IPS-15b (cell line): ENCODE measurements around the gene NR2F6.
A peak's percentile ranks its signal among the peaks of the same experiment; 100 is the strongest.

Experiments used
- H3K27me3 ChIP-seq: one replicate; pipeline ENCODE4 v1.6.1; 2013; ENCODE audit warnings: low read length; ENCODE audit not compliant: control insufficient read depth, insufficient read depth
- H3K36me3 ChIP-seq: one replicate; pipeline ENCODE4 v1.6.1; 2013; ENCODE audit warnings: low read length; ENCODE audit not compliant: control insufficient read depth, insufficient read depth
- H3K4me1 ChIP-seq: one replicate; pipeline ENCODE4 v1.6.1; 2013; ENCODE audit warnings: mild to moderate bottlenecking, low read length; ENCODE audit not compliant: control insufficient read depth, insufficient read depth
- H3K4me3 ChIP-seq: one replicate; pipeline ENCODE4 v1.5.1; 2013; ENCODE audit warnings: low read depth, low read length
- H3K9ac ChIP-seq: one replicate; pipeline ENCODE4 v1.6.1; 2013; ENCODE audit warnings: low read depth, mild to moderate bottlenecking, low read length
- H3K9me3 ChIP-seq: one replicate; pipeline ENCODE4 v1.6.1; 2013; ENCODE audit warnings: mild to moderate bottlenecking, low read length; ENCODE audit not compliant: control insufficient read depth, insufficient read depth

Gene NR2F6

GRCh38 chr19:17244618-17245534 is 843 bp downstream of the NR2F6 start:
- Histone ChIP-seq H3K4me1 (peaks cover 19% of the 10 kb centered on the region), H3K36me3 (peaks cover 8% of the 10 kb centered on the region), H3K9ac (peak overlapping the region; percentile 24), H3K4me3 (peak overlapping the region; percentile 84), H3K27me3 (no peaks in the 10 kb centered on the region), H3K9me3 (no peaks in the 10 kb centered on the region)

DNA sequence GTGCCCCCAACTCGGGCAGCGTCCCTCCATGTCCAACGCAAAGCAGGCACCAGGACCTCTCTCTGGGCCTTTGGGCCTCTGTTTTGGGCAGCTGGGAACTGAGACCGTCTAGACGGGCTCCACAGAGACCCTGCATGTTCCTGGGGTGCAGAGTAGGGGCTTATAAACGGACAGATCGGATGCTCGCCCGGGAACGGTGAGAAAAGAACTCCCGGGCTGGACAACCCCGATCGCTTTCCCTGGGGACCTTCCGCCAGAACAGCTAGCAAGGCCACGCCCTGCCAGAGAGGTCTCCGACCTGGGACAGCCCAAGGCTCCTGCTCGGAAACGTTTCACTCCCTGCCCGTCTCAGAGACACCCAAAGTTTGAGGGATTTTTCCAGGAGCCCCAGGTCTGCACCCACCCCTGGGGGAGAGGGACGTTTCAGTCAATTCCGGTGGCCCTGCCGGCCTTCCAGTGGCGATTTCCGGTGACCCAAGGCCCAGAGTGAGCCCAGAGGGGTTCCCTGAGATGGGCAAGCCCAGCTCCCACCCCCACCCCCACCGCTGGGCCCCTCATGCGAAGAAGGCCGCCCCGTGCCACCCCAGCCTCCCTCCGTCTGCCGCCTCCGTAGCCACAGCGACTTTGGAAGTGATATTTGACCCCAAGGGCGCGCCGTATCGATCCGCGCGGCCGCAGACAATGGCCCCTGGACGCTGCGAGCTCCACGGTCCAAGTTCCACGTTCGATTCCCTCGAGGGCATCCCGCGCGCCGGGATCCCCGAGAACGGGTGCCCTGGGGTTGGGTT is 1.7 kb downstream of the NR2F6 start:
- H3K4me1 ChIP-seq: peaks cover 19% of the 10 kb centered on the region
- H3K27me3 ChIP-seq: no peaks in the 10 kb centered on the region
- peak overlapping the region; percentile 90 for H3K9ac ChIP-seq
- H3K4me3 ChIP-seq: peak overlapping the region; percentile 84
- H3K36me3 ChIP-seq: peaks cover 8% of the 10 kb centered on the region
- H3K9me3 ChIP-seq: no peaks in the 10 kb centered on the region

DNA sequence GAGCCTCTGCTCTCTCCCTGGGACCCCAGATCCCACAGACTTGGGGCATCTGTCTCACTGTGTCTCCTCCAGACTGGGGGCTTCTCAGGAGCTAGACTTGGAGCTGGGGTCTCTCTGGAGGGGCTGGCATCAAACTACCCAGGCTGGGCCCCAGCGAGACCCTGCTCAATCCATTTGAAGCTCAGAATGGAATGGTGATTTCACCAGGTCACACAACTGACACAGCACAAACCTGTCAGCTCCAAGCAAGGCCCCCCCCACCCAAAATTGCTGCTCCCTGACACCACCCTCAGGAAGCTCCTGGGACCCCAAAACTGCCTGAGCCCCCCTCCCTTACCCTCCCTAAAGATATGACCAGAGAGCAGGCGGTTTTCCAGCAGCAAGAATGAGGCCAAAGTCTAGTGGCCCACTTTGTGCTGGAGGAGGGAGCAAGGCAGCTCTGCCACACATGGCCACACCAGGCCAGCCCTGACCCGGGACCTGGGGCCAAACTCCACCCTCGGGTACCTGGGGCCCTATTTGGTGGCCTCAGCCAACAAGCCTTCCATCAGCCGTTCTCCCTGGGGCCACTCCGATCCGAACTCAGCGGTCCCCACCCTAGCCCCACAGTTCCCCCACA is 2.4 kb downstream of the NR2F6 start:
- Histone ChIP-seq H3K4me1 (peaks cover 13% of the 10 kb centered on the region), H3K9me3 (no peaks in the 10 kb centered on the region), H3K4me3 (peak overlapping the region; percentile 84), H3K27me3 (no peaks in the 10 kb centered on the region), H3K36me3 (peaks cover 8% of the 10 kb centered on the region), H3K9ac (peak overlapping the region; percentile 90)

GRCh38 chr19:17242431-17243208 is 3.1 kb downstream of the NR2F6 start:
- H3K4me3 ChIP-seq: peak overlapping the region; percentile 84
- peaks cover 8% of the 10 kb centered on the region for H3K4me1 ChIP-seq
- H3K9ac ChIP-seq: peak overlapping the region; percentile 47

GRCh38 chr19:17240826-17241399 is 4.8 kb downstream of the NR2F6 start:
- no peak overlapping the region for H3K9ac ChIP-seq
- no peaks in the 10 kb centered on the region for H3K9me3 ChIP-seq
- H3K36me3 ChIP-seq: peaks cover 8% of the 10 kb centered on the region
- no peaks in the 10 kb centered on the region for H3K27me3 ChIP-seq
- no peak overlapping the region for H3K4me3 ChIP-seq
- peaks cover 5% of the 10 kb centered on the region for H3K4me1 ChIP-seq

More at GRCh38 chr19:17242431-17243208, 3.1 kb downstream of the NR2F6 start:
- H3K36me3 ChIP-seq: peaks cover 8% of the 10 kb centered on the region
- no peaks in the 10 kb centered on the region for H3K9me3 ChIP-seq
- H3K27me3 ChIP-seq: no peaks in the 10 kb centered on the region

- H3K36me3 ChIP-seq: peaks cover 8% of the 10 kb centered on the region
- H3K4me3 ChIP-seq: no peak overlapping the region
- H3K9ac ChIP-seq: no peak overlapping the region
- H3K9me3 ChIP-seq: no peaks in the 10 kb centered on the region
- H3K4me1 ChIP-seq: peaks cover 5% of the 10 kb centered on the region
- H3K27me3 ChIP-seq: no peaks in the 10 kb centered on the region
These were observed 5.5 kb downstream of the NR2F6 start for GRCh38 chr19:17240062-17240752.

GRCh38 chr19:17237747-17238706 is 7.7 kb downstream of the NR2F6 start:
- no peaks in the 10 kb centered on the region for H3K27me3 ChIP-seq
- no peaks in the 10 kb centered on the region for H3K9me3 ChIP-seq
- no peak overlapping the region for H3K9ac ChIP-seq
- H3K36me3 ChIP-seq: peaks cover 8% of the 10 kb centered on the region
- H3K4me3 ChIP-seq: no peak overlapping the region
- H3K4me1 ChIP-seq: peaks cover 8% of the 10 kb centered on the region

DNA sequence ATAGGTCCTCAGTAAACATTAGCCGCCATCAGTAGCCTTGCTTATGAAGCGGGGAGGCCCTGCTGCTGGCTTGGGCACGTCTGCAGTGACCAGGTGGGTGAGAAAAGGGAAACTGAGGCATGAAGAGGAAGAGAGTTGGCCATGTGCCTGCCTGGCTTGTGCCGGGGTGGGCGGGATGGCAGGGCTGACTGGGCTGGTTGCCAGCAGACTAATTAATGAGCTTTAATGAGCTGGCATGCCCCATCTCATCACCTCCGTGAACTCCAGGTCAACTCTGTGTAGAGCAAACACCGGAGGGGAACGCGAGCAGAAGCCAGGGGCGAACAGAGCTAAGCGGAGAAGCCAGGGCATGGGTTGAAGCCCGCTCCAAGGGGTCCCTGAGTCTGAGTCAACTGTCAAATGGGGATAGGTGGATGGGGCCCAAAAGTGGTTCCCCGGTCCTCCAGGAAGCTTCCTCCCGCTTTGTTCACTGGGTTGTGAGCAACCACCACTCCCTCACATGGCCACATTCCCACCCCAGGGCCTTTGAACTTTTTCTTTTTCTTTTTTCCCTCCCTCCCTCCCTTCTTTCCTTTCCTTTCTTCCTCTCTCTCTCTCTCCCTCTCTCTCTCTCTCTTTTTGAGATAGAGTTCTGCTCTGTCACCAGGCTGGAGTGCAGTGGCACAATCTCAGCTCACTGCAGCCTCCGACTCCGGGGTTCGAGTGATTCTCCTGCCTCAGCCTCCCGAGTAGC is 8.7 kb downstream of the NR2F6 start:
- H3K4me1 ChIP-seq: peaks cover 8% of the 10 kb centered on the region
- H3K9me3 ChIP-seq: no peaks in the 10 kb centered on the region
- no peak overlapping the region for H3K9ac ChIP-seq
- peaks cover 18% of the 10 kb centered on the region for H3K36me3 ChIP-seq
- H3K27me3 ChIP-seq: no peaks in the 10 kb centered on the region
- H3K4me3 ChIP-seq: no peak overlapping the region

DNA sequence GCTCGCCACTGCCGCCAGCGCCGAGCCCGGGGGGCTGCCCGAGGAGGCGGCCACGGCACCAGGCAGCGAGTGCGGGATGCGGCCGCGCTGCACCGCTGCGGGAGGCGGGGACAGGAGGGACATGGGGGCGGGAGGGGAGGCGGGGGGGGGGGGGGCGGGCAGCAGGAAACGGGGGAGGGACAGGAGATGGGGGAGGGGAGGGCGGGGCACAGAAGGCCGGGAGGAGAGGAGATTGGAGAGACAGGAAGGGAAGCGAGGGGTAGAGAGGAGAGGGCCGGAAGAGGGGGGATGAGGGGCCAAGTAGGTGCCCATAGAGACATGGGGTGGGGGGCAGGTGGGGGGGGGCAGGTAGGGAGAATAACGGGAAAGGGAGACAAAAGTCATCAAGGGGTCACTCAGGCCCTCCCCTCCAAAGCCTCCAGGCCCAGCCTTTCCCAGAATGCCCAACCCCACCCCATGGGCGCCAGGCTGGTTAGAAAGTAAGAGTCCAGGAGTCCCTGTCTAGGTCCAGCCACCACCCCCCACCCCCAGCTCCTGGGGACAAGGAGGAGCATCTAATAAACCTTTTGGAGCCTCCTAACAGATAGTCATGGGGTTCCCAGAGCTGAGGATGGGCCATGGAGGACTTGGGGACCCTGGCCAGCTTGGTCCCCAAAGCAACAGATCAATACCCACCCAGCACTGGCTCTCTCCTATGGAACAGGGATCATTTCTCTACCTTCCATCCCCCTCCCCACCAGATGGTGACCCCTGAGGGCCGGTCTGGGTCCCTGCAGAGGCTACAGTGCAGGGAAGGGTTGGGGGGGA is 9.5 kb downstream of the NR2F6 start:
- Histone ChIP-seq H3K4me3 (peak overlapping the region; percentile 77), H3K27me3 (no peaks in the 10 kb centered on the region), H3K9me3 (no peaks in the 10 kb centered on the region), H3K9ac (peak overlapping the region; percentile 79), H3K36me3 (peaks cover 20% of the 10 kb centered on the region), H3K4me1 (peaks cover 8% of the 10 kb centered on the region)
